Measurements from ENCODE around the gene SQOR. TPM values are rescaled to one million over a fixed set of nuclear protein-coding genes. Genes with fewer than 3 reads are reported as not detected.

Gene SQOR
- total RNA-seq, 6 experiments from 2014 or later = 34.2 to 77.7 (median 49.1) TPM

DNA sequence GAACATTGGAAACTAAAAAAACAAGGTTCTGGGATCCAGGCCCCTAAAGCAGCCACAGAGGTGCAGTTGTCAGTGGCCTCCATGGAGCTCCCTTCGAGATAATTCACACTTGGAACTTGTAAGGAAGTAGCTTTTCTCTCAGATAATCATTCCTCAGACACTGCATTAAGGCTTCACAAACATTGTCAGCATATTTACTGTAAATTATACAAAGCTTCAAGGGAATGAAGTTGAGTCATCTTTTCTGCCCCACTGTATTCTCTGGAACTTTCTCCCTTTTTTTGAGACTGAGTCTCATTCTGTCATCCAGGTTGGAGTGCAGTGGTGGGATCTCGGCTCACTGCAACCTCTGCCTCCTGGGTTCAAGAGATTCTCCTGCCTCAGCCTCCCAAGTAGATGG is 40.5 kb upstream of the SQOR start:
- no peaks in the 10 kb centered on the region for H3K36me3 ChIP-seq
- DNase-seq = no peak
- intact Hi-C loops (cut with DNase I) = no loop called here
- no peak overlapping the region for H3K27ac ChIP-seq
- no peaks in the 10 kb centered on the region for H3K27me3 ChIP-seq
- peaks cover 0 to 2% (median 0%) of the 10 kb centered on the region in 4 donors for H3K4me1 ChIP-seq
- H3K4me3 ChIP-seq = no peak overlapping the region
- ATAC-seq = no peak
- TF ChIP-seq POLR2A (IDR thresholded peaks at IDR 0.05) = no peak
- TF ChIP-seq, protein P1, sequence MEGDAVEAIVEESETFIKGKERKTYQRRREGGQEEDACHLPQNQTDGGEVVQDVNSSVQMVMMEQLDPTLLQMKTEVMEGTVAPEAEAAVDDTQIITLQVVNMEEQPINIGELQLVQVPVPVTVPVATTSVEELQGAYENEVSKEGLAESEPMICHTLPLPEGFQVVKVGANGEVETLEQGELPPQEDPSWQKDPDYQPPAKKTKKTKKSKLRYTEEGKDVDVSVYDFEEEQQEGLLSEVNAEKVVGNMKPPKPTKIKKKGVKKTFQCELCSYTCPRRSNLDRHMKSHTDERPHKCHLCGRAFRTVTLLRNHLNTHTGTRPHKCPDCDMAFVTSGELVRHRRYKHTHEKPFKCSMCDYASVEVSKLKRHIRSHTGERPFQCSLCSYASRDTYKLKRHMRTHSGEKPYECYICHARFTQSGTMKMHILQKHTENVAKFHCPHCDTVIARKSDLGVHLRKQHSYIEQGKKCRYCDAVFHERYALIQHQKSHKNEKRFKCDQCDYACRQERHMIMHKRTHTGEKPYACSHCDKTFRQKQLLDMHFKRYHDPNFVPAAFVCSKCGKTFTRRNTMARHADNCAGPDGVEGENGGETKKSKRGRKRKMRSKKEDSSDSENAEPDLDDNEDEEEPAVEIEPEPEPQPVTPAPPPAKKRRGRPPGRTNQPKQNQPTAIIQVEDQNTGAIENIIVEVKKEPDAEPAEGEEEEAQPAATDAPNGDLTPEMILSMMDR (IDR thresholded peaks at IDR 0.05) = no peak
- WGBS (ENCODE audit: insufficient coverage, low coverage, low lambda C conversion rate, missing lambda C conversion rate) = 92% methylated on average over 2 of the region's 2 CpGs
- no peaks in the 10 kb centered on the region for H3K9me3 ChIP-seq

DNA sequence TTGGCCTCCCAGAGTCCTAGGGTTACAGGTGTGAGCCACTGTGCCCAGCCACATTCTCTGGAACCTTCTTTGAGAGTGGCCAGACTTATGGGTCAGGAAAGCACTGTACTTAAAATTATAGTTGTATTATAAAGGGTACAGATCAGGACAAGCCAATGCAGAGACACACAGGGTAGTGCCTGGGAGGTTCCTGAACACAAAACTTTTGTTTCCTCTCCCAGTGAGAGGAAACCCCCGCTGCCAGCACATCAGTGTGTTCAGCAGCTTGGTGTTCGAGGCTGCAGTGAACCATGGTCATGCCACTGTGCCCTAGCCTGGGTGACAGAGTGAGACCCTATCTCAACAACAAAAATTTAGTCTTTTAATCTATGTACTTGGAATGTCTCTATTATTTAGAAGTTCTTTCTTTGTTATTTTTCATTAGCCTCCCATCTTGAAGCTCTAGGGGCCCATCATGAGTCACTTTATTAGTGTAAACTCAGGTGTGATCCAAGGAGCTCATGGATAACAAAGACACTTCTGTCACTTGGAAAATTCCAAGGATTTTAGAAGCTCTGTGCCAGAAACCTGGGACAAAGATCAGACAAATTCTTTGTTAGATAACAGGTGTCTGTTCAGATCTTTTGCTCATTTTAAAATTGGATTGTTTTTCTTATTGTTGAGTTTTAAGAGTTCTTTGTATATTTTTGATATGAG is 39.8 kb upstream of the SQOR start:
- intact Hi-C loops (cut with DNase I) = no loop called here
- H3K27me3 ChIP-seq = no peaks in the 10 kb centered on the region
- DNase-seq = no peak
- no peaks in the 10 kb centered on the region for H3K4me1 ChIP-seq
- no peak for ATAC-seq
- H3K9me3 ChIP-seq = no peaks in the 10 kb centered on the region
- TF ChIP-seq POLR2A (IDR thresholded peaks at IDR 0.05) = no peak
- TF ChIP-seq, protein P1 (IDR thresholded peaks at IDR 0.05) = no peak
- 100% methylated on average over 2 of the region's 2 CpGs for WGBS (ENCODE audit: insufficient coverage, low coverage, low lambda C conversion rate, missing lambda C conversion rate)
- no peak overlapping the region for H3K4me3 ChIP-seq
- no peak overlapping the region for H3K27ac ChIP-seq
- no peaks in the 10 kb centered on the region for H3K36me3 ChIP-seq

DNA sequence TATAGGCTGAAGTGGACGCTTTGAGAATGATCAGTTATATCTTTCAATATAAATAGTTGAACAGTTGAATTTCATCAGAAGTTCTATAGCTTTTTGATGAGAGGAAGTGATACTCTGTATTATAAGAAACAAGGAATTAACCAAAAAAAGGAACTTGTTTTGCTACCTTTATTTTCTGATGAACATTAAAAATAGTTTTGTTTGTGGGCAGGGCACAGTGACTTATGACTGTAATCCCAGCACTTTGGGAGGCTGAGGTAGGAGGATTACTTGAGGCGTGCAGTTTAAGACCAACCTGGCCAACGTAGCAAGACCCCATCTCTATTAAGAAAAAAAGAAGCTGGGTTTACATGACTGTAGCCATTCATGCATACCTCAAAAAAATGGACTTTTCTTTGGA is 30.9 kb upstream of the SQOR start:
- no peak for DNase-seq
- intact Hi-C loops (cut with DNase I) = no loop called here
- Histone ChIP-seq H3K27me3 (no peaks in the 10 kb centered on the region), H3K36me3 (peaks cover 0 to 16% (median 3%) of the 10 kb centered on the region in 4 donors), H3K9me3 (no peaks in the 10 kb centered on the region), H3K27ac (no peak overlapping the region), H3K4me1 (no peaks in the 10 kb centered on the region), H3K4me3 (no peak overlapping the region)
- no peak for ATAC-seq
- 77% methylated on average over 3 of the region's 3 CpGs for WGBS (ENCODE audit: insufficient coverage, low coverage, low lambda C conversion rate, missing lambda C conversion rate)
- TF ChIP-seq, protein P1 (IDR thresholded peaks at IDR 0.05) = no peak
- TF ChIP-seq POLR2A (IDR thresholded peaks at IDR 0.05) = no peak

DNA sequence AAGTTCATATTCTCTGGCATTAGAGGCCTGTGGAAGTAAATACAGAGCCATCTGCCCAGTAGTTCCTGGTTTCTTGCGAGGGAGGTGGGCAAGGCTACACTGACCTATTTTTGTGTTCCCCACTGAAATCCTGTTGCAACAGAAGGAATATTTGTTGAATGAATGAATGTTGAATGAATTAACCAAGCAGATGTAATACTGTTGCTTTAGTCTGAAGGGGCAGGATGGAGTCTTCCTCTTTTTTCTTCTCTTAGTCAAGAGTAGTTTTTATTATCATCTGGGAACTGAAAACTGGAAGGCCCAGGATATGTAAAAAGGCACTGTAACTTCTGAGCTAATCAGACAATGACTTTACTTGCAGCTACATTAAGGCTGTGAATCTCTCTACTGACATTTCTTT is 30.5 kb upstream of the SQOR start:
- intact Hi-C loops (cut with DNase I) = no loop called here
- peak in 2 of 4 donors; percentile 27 to 33 for ATAC-seq
- no peaks in the 10 kb centered on the region for H3K27me3 ChIP-seq
- no peak overlapping the region for H3K27ac ChIP-seq
- peaks cover 0 to 16% (median 3%) of the 10 kb centered on the region in 4 donors for H3K36me3 ChIP-seq
- WGBS (ENCODE audit: insufficient coverage, low coverage, low lambda C conversion rate, missing lambda C conversion rate) = 86% methylated on average over 1 of the region's 1 CpG
- no peaks in the 10 kb centered on the region for H3K4me1 ChIP-seq
- H3K4me3 ChIP-seq = no peak overlapping the region
- TF ChIP-seq, protein P1 (IDR thresholded peaks at IDR 0.05) = no peak
- TF ChIP-seq POLR2A (IDR thresholded peaks at IDR 0.05) = no peak
- no peak for DNase-seq
- H3K9me3 ChIP-seq = no peaks in the 10 kb centered on the region

All from right lobe of liver (tissue), 6 donors.